ENCODE results near the gene DZIP1. TPM values are rescaled to one million over a fixed set of nuclear protein-coding genes. Genes with fewer than 3 reads are reported as not detected.

The DZIP1 gene
- total RNA-seq, 1 donor from 2014 or later, result 0.64 TPM

Other genes with a start within 250 kb of the DZIP1 start
- gene CLDN10, start 92.0 kb downstream of the DZIP1 start, total RNA-seq, result not detected in 2 replicates
- 28.1 and 28.6 TPM in 2 replicates for gene DNAJC3, start 32.4 kb upstream of the DZIP1 start, total RNA-seq